Loucy (cell line): ENCODE data around the gene RASGEF1B.

Experiments used
- CTCF ChIP-seq: fragments of 200-600 bp; sonication (generic); conservative IDR thresholded peaks from 2 replicates; pipeline ENCODE4 v1.5.1; 2014; ENCODE audit warnings: mild to moderate bottlenecking, antibody characterized with exemption, low read length
- EZH2phosphoT487 ChIP-seq: fragments of 200-600 bp; IDR thresholded peaks from 2 replicates; pipeline ENCODE4 v1.6.1; 2018; ENCODE audit warnings: antibody characterized with exemption, mild to moderate bottlenecking, moderate library complexity, borderline replicate concordance

GRCh38 chr4:81412946-81413495, 58.7 kb downstream of the RASGEF1B start:
- no peak for TF ChIP-seq CTCF
- TF ChIP-seq EZH2phosphoT487, result no peak
